ENCODE results near the gene RNGTT. TPM values are rescaled to one million over a fixed set of nuclear protein-coding genes. Genes with fewer than 3 reads are reported as not detected.

RNGTT gene
- 10 to 100 TPM in 1 of 3 donors, 1 to 10 TPM in 2; 8.4 to 11.6 (median 9.4) TPM for total RNA-seq
- long read RNA-seq, donor 1, full-length matches to known transcripts = 4 of 7 reads
- long read RNA-seq, donor 1, partial matches to known transcripts = 3 of 7 reads
- long read RNA-seq, donor 1, other reads (novel, unspliced or antisense) = 0 of 7 reads
- long read RNA-seq, donor 2, full-length matches to known transcripts = 1 of 2 reads
- long read RNA-seq, donor 2, partial matches to known transcripts = 0 of 2 reads
- long read RNA-seq, donor 2, other reads (novel, unspliced or antisense) = 1 of 2 reads

GRCh38 chr6:88963139-88964090 is at the start of gene RNGTT:
RNGTT (minus strand) TSS chr6:88963618; CDS start chr6:88963409, 209 bp downstream.
- intact Hi-C loops (cut with DNase I, micrococcal nuclease) = no loop called here
- Histone ChIP-seq H3K4me1 (ENCODE audit: low read depth) (peaks cover 7% of the 10 kb centered on the region), H3K4me3 (peak within 1 kb of the TSS; percentile 97), H3K36me3 (ENCODE audit: low read depth) (no peaks in the 10 kb centered on the region), H3K9me3 (peaks cover 17% of the 10 kb centered on the region)
- ATAC-seq = peak; percentile 100
- DNase-seq = peak; percentile 99
- TF ChIP-seq CTCF (IDR thresholded peaks at IDR 0.05) = no peak

- DNase-seq (no peak), ATAC-seq (no peak)
- H3K4me3 ChIP-seq = no peak overlapping the region
- H3K4me1 ChIP-seq (ENCODE audit: low read depth) = no peaks in the 10 kb centered on the region
- H3K36me3 ChIP-seq (ENCODE audit: low read depth) = no peaks in the 10 kb centered on the region
- no peaks in the 10 kb centered on the region for H3K9me3 ChIP-seq
- TF ChIP-seq CTCF (IDR thresholded peaks at IDR 0.05) = no peak
- intact Hi-C loops (cut with DNase I, micrococcal nuclease) = no loop called here
Measured at GRCh38 chr6:89011436-89011835, 48.0 kb upstream of the RNGTT start.

GRCh38 chr6:89010825-89011224 is 47.4 kb upstream of the RNGTT start:
- Histone ChIP-seq H3K4me3 (no peak overlapping the region), H3K9me3 (no peaks in the 10 kb centered on the region), H3K4me1 (ENCODE audit: low read depth) (no peaks in the 10 kb centered on the region), H3K36me3 (ENCODE audit: low read depth) (no peaks in the 10 kb centered on the region)
- intact Hi-C loops (cut with DNase I, micrococcal nuclease) = no loop called here
- DNase-seq (no peak), ATAC-seq (no peak)
- TF ChIP-seq CTCF (IDR thresholded peaks at IDR 0.05) = no peak

DNA sequence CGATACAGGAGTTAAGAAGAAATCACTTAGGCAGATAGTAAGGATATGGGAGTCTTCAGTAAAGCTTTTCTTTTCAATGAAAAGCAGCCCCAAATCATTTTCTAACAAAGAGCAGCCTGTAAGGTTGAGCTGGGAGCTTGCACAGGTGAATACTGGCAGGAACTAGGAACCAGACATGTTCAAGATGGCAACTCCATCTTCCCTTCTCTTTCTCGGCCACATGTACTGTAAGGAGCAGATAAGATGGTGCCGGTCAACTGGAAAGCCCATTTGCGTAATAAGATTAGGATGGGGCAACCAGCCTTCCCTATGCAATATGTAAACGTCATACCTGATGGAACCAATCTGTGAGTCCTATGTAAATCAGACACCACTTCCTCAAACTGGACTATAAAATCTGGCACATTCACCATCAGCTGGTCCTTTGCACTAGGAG is 46.2 kb upstream of the RNGTT start:
- ATAC-seq (no peak), DNase-seq (no peak)
- Histone ChIP-seq H3K4me3 (no peak overlapping the region), H3K9me3 (no peaks in the 10 kb centered on the region), H3K36me3 (ENCODE audit: low read depth) (no peaks in the 10 kb centered on the region), H3K4me1 (ENCODE audit: low read depth) (no peaks in the 10 kb centered on the region)
- TF ChIP-seq CTCF (IDR thresholded peaks at IDR 0.05) = no peak
- intact Hi-C loops (cut with DNase I, micrococcal nuclease) = no loop called here

GRCh38 chr6:89008815-89009374 is 45.5 kb upstream of the RNGTT start:
- intact Hi-C loops (cut with DNase I, micrococcal nuclease) = no loop called here
- no peak for ATAC-seq
- Histone ChIP-seq H3K4me1 (ENCODE audit: low read depth) (no peaks in the 10 kb centered on the region), H3K4me3 (no peak overlapping the region), H3K9me3 (no peaks in the 10 kb centered on the region), H3K36me3 (ENCODE audit: low read depth) (no peaks in the 10 kb centered on the region)
- no peak for TF ChIP-seq CTCF (IDR thresholded peaks at IDR 0.05)
- no peak for DNase-seq
